DMS53 treated with DMSO at 0.1 percent for 48 hours (cell line): ENCODE results near the gene CCDC68.

Experiments used
- DNase-seq: peaks from one replicate; lab custom pipeline; 2025; ENCODE audit not compliant: unreplicated experiment; lab: John Stamatoyannopoulos, UW

The CCDC68 gene

DNA sequence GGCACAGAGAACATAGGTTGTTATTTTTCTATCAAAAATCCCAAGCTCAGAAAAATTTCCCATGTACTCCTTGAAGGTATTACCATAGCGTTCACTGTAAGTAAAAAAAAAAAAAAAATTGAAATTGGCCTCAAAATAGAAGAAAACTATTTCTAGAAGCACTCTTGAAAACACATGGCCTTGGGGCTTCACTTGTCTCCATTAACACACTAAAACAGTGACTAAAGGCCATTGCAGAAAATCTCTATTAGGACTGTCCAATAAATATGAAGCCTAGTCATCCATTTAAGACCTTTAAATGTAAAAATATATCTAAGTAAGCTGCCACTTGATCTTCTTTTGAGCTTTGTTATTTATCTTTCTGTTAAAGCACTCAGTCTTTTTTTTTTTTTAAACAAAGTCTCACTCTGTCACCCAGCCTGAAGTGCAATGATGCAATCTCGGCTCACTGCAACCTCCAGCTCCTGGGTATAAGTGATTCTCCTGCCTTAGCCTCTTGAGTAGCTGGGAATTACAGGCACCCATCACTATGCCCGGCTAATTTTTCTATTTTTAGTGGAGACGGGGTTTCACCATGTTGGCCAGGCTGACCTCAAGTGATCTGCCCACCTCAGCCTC is 35.8 kb downstream of the CCDC68 start:
- peak; percentile 43 for DNase-seq

DNA sequence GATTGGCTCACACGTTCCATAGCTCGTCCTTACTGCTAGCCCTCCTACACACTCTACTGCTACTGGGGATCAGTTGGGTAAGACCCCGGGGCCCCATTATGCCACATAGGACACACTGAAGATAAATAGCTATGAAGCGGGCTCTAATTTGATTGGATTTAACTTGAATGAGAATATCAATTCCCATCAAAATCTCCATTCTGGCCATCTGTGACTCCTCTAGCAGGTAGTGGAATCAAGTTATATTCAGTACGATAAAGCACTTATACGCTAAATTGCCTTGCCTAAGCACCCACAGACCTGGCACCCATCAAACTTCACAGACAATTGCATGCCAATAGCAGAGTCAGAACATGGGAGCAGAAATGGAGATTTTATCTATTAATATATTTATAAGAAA is 39.8 kb downstream of the CCDC68 start:
- no peak for DNase-seq

- no peak for DNase-seq
These were observed 41.2 kb downstream of the CCDC68 start for GRCh38 chr18:54918060-54918459.

GRCh38 chr18:54916507-54916906 is 42.8 kb downstream of the CCDC68 start:
- no peak for DNase-seq

DNA sequence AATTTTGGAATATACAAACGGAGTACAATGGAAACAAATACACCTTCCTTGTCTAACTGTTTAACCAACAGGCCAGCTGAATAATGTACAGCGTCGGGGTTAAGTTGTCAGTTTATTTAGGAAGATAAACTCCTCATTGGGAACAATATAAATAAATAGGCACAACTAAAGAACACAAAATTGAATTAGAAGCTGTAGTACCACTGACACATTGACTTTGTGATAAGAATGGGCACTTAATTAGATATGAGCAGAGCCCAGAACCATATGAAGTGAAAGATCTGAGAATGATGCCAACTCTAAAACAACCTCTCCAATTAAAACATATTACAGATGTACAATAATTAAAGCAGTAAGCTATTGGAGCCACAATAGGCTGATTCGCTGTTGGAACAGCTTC is 44.4 kb downstream of the CCDC68 start:
- DNase-seq = no peak

GRCh38 chr18:54911551-54911950 is 47.7 kb downstream of the CCDC68 start:
- DNase-seq = no peak

- DNase-seq = no peak
These were observed 48.9 kb downstream of the CCDC68 start for GRCh38 chr18:54910161-54910919.

- DNase-seq = no peak
These were observed 49.7 kb downstream of the CCDC68 start for GRCh38 chr18:54909538-54909937.

GRCh38 chr18:54906331-54907185 is 52.7 kb downstream of the CCDC68 start:
- DNase-seq = no peak

- DNase-seq = no peak
These were observed 53.6 kb downstream of the CCDC68 start for GRCh38 chr18:54905629-54906028.

DNA sequence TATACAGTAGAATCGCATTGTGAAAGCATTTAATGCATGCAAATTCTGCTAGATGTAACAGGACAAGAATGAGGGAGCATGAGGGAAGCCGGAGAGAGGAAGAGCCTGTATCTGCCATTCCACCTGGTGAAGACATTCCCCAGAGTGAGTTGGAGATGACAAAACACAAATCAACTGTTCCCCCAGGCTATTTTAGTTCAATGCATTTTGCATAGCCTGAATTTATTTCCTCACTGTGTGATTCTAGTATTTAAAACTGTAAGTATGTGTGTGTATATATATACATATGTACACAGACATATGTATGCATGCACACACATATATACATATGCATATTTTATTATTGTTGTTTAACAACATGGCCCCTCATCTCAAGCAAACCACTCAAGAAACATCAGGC is 54.7 kb downstream of the CCDC68 start:
- no peak for DNase-seq

GRCh38 chr18:54900290-54900689 is 59.0 kb downstream of the CCDC68 start:
- DNase-seq = no peak

GRCh38 chr18:54899500-54899899 is 59.8 kb downstream of the CCDC68 start:
- DNase-seq = no peak

GRCh38 chr18:54888933-54889332 is 70.3 kb downstream of the CCDC68 start:
- DNase-seq = no peak

- DNase-seq = no peak
These were observed 70.9 kb downstream of the CCDC68 start for GRCh38 chr18:54888378-54888777.

GRCh38 chr18:54883816-54884604 is 75.3 kb downstream of the CCDC68 start:
- DNase-seq = no peak

- no peak for DNase-seq
These were observed 76.9 kb downstream of the CCDC68 start for GRCh38 chr18:54882318-54882717.

- DNase-seq = no peak
These were observed 78.0 kb downstream of the CCDC68 start for GRCh38 chr18:54881229-54881768.

DNA sequence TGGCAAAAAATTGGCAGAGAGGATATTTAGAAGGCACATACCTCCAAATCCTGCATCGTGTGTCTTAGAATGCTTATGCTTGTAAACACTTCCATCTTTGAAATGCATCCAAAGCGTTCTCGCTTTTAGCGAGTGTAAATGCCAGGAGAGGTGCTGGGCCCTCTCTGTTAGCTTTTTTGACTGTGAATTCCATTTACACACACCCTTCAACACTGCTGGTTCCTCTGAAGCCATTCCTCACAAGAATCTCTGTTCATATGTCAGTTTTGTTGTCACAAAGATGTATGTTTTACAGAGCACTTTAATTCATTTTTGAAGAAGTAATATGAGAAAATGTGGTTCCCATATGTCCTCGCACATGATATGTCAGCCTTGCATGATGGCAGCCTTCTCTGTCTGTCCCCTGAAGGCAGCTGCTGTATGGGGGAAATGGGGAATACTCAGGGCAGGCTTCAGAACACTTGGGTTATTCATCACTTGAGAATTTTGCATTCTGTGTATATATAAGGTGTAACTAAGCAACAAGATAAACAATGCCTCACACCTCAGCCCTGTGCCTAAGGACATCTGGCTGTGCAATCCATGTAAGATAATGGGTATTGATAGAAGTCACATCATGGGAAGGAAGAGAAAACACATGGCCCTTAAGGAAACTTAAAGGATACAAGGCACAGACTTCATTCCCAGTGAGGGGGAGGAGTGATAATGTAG is 78.7 kb downstream of the CCDC68 start:
- DNase-seq = peak; percentile 50

GRCh38 chr18:54879691-54880090 is 79.6 kb downstream of the CCDC68 start:
- no peak for DNase-seq
